Breast epithelium (tissue), 3 donors: ENCODE results near the gene RCVRN.

ENCODE experiments used
- CTCF ChIP-seq, 3 donors: fragments of 450-650 bp; IDR thresholded peaks; one replicate each; pipeline ENCODE4 v1.5.1; 2016 to 2017; ENCODE audit warnings: antibody characterized with exemption in 3 of 3, mild to moderate bottlenecking in 3 of 3, moderate library complexity in 3 of 3
- POLR2A ChIP-seq: fragments of 450-650 bp; IDR thresholded peaks from one replicate; pipeline ENCODE4 v1.6.1; 2016; ENCODE audit warnings: antibody characterized with exemption, mild to moderate bottlenecking, moderate library complexity
- POLR2AphosphoS5 ChIP-seq, 3 donors: sonication (generic); formaldehyde crosslinking; IDR thresholded peaks; one replicate each; pipeline ENCODE4 v1.6.1; 2017; ENCODE audit warnings: antibody characterized with exemption in 3 of 3

- no peak for TF ChIP-seq CTCF (IDR thresholded peaks at IDR 0.05)
- no peak for TF ChIP-seq POLR2AphosphoS5 (IDR thresholded peaks at IDR 0.05)
- no peak for TF ChIP-seq POLR2A
Observed at GRCh38 chr17:9907883-9908648, 3.0 kb upstream of the RCVRN start.
